ENCODE data around the gene SLC12A4.

GRCh38 chr16:67932462-67932840 lies 36.0 kb downstream of the SLC12A4 start:
- no peak for TF ChIP-seq POLR2A (IDR thresholded peaks at IDR 0.05; ENCODE audit: low read depth)
- no peak for TF ChIP-seq CTCF (IDR thresholded peaks at IDR 0.05)
